ENCODE data around the gene HOXD11.

DNA sequence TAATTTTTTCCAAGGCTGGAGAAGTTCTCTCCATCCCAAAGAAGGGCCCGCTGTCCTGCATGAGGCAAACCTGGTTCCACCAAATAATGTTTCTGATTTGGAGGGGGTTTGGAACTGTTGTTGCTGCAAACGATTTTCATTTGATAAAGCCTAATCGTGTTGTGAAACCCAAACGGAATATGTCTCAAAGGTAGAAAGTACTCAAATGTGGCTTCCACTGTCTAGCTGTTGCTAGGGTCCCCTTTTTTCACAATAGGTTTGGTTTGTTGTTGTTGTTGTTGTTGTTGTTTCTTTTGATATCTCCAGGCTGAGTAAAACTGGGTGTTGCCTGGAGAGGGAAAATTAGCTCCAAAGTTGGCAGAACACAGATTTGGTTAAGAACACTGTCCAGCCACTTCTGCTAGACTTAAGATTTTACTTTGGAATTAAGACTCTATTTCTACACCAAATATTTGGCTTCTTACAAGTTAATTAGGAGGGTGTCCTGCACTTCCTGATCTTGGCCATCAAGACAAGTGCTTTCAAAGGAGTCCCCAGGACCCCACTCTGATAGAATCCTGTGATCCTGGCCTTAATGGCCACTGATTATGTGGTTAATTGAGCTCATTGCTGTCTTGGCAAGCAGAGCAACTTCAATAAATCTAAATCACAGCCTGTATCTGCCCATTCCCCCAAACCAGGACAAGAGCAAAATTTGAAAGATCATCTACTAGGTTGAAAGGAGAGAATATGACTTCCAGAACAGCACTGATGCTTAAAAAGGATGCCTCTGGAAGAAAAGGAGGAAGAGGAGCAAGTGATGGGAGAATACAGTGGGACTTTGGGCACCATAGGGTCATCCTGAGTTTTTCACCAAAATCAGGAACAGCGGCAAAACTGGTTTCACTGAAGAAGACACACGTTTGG lies 17.9 kb upstream of the HOXD11 start:
- TF ChIP-seq CTCF (IDR thresholded peaks at IDR 0.05): no peak
- TF ChIP-seq POLR2A (IDR thresholded peaks at IDR 0.05): no peak
